ENCODE measurements around the gene DENND1B. TPM values are rescaled to one million over a fixed set of nuclear protein-coding genes. Genes with fewer than 3 reads are reported as not detected.

Gene DENND1B
- total and polyA plus RNA-seq, 2 of the 8 experiments (the other 6 are each of a cell fraction or from before 2014, with no cell fraction given) = 0.74 to 3.3 TPM

- FAIRE-seq (no peak), DNase-seq (ENCODE audit: low read depth in 1 of 2, low spot score in 2 of 2) (no peak)
- H4K20me1 ChIP-seq (replicated peaks in 1 of 2; ENCODE audit: control insufficient read depth in 1 of 2, insufficient read depth in 2 of 2, low read length in 2 of 2) = no peaks in the 10 kb centered on the region
- H3K9me3 ChIP-seq (ENCODE audit: insufficient read depth in 2 of 2, low read depth in 1 of 2, low read length in 1 of 2) = no peaks in the 10 kb centered on the region
- no peak overlapping the region for H4K91ac ChIP-seq (replicated peaks; ENCODE audit: insufficient read length, low read length)
- peaks cover 0 to 16% (median 9%) of the 10 kb centered on the region in 4 experiments; a peak in 6 of 7 replicates for H3K4me1 ChIP-seq (replicated peaks in 1 of 4; ENCODE audit: control insufficient read depth in 3 of 4, insufficient read depth in 4 of 4, low read length in 3 of 4)
- ChIA-PET CTCF (ENCODE audit: partially characterized antibody) (interaction anchor here (1.2 to 3.1 kb wide), 4 partner anchors 12 to 83 kb away, joined by 3 to 10 read pairs (median 4); no protein-coding TSS in a partner anchor), POLR2A (ENCODE audit: partially characterized antibody) (no interaction called here)
- no peaks in the 10 kb centered on the region for H3K23me2 ChIP-seq (ENCODE audit: low read depth, low read length)
- no peaks in the 10 kb centered on the region; the same call in 1 of the 2 replicates for H3K79me1 ChIP-seq (ENCODE audit: low read depth, low read length)
- no peak overlapping the region for H3K27ac ChIP-seq (ENCODE audit: low read depth, low read length)
- H3K14ac ChIP-seq (ENCODE audit: insufficient read length) = no peak overlapping the region
- no peak for TF ChIP-seq SRF (IDR thresholded peaks at IDR 0.05; ENCODE audit: low read depth, low read length)
- no peak for TF ChIP-seq NRF1 (IDR thresholded peaks at IDR 0.05; ENCODE audit: low read depth, low read length)
- no peak for TF ChIP-seq JUND (IDR thresholded peaks at IDR 0.05; ENCODE audit: low read length)
- TF ChIP-seq SAP30 (IDR thresholded peaks at IDR 0.05; ENCODE audit: insufficient read depth, insufficient replicate concordance, low read length) = no peak
- no peak for TF ChIP-seq RFX5 (IDR thresholded peaks at IDR 0.05; ENCODE audit: borderline replicate concordance, low read depth, low read length)
- no peak for TF ChIP-seq KDM4A (IDR thresholded peaks at IDR 0.05; ENCODE audit: low read depth, low read length, severe bottlenecking)
- H3K9ac ChIP-seq (replicated peaks in 1 of 4; ENCODE audit: extremely low read depth in 1 of 4, low read depth in 3 of 4, low read length in 3 of 4) = no peak overlapping the region
- H2BK5ac ChIP-seq (ENCODE audit: low read depth, low read length) = no peak overlapping the region
- H3K79me2 ChIP-seq (ENCODE audit: control insufficient read depth in 1 of 2, insufficient read depth in 2 of 2, low read length in 2 of 2) = no peaks in the 10 kb centered on the region
- H3K23ac ChIP-seq (ENCODE audit: insufficient read length) = no peak overlapping the region
- no peak overlapping the region for H3K4me3 ChIP-seq (ENCODE audit: extremely low read depth in 1 of 4, insufficient read depth in 2 of 4, low read depth in 3 of 4, low read length in 4 of 4)
- H2BK12ac ChIP-seq (ENCODE audit: low read depth, low read length) = no peak overlapping the region
- no peak overlapping the region for H4K5ac ChIP-seq (ENCODE audit: insufficient read length, low read depth, low read length)
- H3K4me2 ChIP-seq (ENCODE audit: insufficient read depth in 1 of 2, low read depth in 2 of 2, low read length in 2 of 2) = no peak overlapping the region
- H3K36me3 ChIP-seq (ENCODE audit: control insufficient read depth in 2 of 4, insufficient read depth in 4 of 4, low read length in 3 of 4) = no peaks in the 10 kb centered on the region
- H2BK120ac ChIP-seq (replicated peaks; ENCODE audit: low read depth, low read length) = no peak overlapping the region
- no peak overlapping the region for H3K4ac ChIP-seq (replicated peaks; ENCODE audit: insufficient read length, low read depth, low read length)
- no peaks in the 10 kb centered on the region for H3K27me3 ChIP-seq (replicated peaks in 1 of 4; ENCODE audit: control insufficient read depth in 3 of 4, extremely low read depth in 1 of 4, insufficient read depth in 3 of 4, low read length in 3 of 4)
- H2AK5ac ChIP-seq (ENCODE audit: low read depth, low read length) = no peak overlapping the region
- no peak overlapping the region for H2AFZ ChIP-seq (ENCODE audit: low read length)
- no peak overlapping the region for H2BK15ac ChIP-seq (ENCODE audit: low read length)
- no peak overlapping the region for H3K56ac ChIP-seq (replicated peaks; ENCODE audit: insufficient read length, low read depth, low read length)
- no peak overlapping the region for H4K8ac ChIP-seq (ENCODE audit: extremely low read depth, insufficient read depth, low read length)
- WGBS, 2 experiments (ENCODE audit: extremely low coverage in 1 of 2, insufficient coverage in 1 of 2, insufficient read length in 1 of 2, insufficient replicate concordance in 2 of 2, low coverage in 1 of 2, low lambda C conversion rate in 2 of 2, missing lambda C conversion rate in 1 of 2) = 79% methylated on average over 1 of the region's 1 CpG; no CpG with 5 or more reads in 1 of the 2 experiments
- no peak overlapping the region for H3K18ac ChIP-seq (ENCODE audit: extremely low read depth, low read length)
- H2BK20ac ChIP-seq (ENCODE audit: low read length) = no peak overlapping the region
Observed at GRCh38 chr1:197467881-197468280, 307.4 kb downstream of the DENND1B start.

All from H1 (cell line).